H9 (cell line): ENCODE results near the gene TBC1D19. TPM values are rescaled to one million over a fixed set of nuclear protein-coding genes. Genes with fewer than 3 reads are reported as not detected.

Experiments used
- DNase-seq: peaks from one replicate; pipeline ENCODE4 v3.0.0-alpha.2; 2017
- H2AFZ ChIP-seq: one replicate; pipeline ENCODE4 v1.6.1; 2013; ENCODE audit warnings: mild to moderate bottlenecking, low read length, control low read depth, moderate library complexity
- H2AK5ac ChIP-seq: 2 replicates; pipeline ENCODE4 v1.6.1; 2013; ENCODE audit warnings: low read length, control low read depth, mixed read lengths; ENCODE audit not compliant: insufficient read length
- H2BK120ac ChIP-seq: one replicate; pipeline ENCODE4 v1.6.1; 2013; ENCODE audit warnings: low read depth, mild to moderate bottlenecking, low read length, control low read depth, inconsistent platforms; ENCODE audit not compliant: poor library complexity, severe bottlenecking
- H2BK12ac ChIP-seq: 2 replicates; pipeline ENCODE4 v1.6.1; 2013; ENCODE audit warnings: low read length, control low read depth, mixed read lengths, low read depth; ENCODE audit not compliant: insufficient read length
- H2BK15ac ChIP-seq: 2 replicates; pipeline ENCODE4 v1.6.1; 2013; ENCODE audit warnings: low read depth, low read length, control low read depth
- H2BK20ac ChIP-seq: one replicate; pipeline ENCODE4 v1.6.1; 2013; ENCODE audit warnings: low read depth, mild to moderate bottlenecking, low read length, control low read depth, inconsistent platforms; ENCODE audit not compliant: poor library complexity, severe bottlenecking
- H2BK5ac ChIP-seq: 2 replicates; pipeline ENCODE4 v1.6.1; 2013; ENCODE audit warnings: low read length, control low read depth, mixed read lengths; ENCODE audit not compliant: insufficient read length
- H3K14ac ChIP-seq: 2 replicates; pipeline ENCODE4 v1.6.1; 2013; ENCODE audit warnings: low read length, control low read depth; ENCODE audit not compliant: insufficient read depth
- H3K18ac ChIP-seq: 2 replicates; pipeline ENCODE4 v1.6.1; 2013; ENCODE audit warnings: low read depth, mild to moderate bottlenecking, mixed read lengths, low read length, control low read depth; ENCODE audit not compliant: insufficient read length
- H3K23ac ChIP-seq: 2 replicates; pipeline ENCODE4 v1.6.1; 2013; ENCODE audit warnings: low read length, control low read depth, mixed read lengths, low read depth; ENCODE audit not compliant: insufficient read length
- H3K23me2 ChIP-seq: 2 replicates; pipeline ENCODE4 v1.6.1; 2013; ENCODE audit warnings: low read depth, mild to moderate bottlenecking, mixed read lengths, low read length, control low read depth; ENCODE audit not compliant: insufficient read length, poor library complexity, severe bottlenecking
- H3K27ac ChIP-seq: 2 replicates; pipeline ENCODE4 v1.5.1; 2013; ENCODE audit warnings: low read length, control low read depth, mixed read lengths, low read depth; ENCODE audit not compliant: insufficient read length
- H3K27me3 ChIP-seq: 2 replicates; pipeline ENCODE4 v1.6.1; 2013; ENCODE audit warnings: low read length, control low read depth, inconsistent platforms; ENCODE audit not compliant: insufficient read depth
- H3K4ac ChIP-seq: 2 replicates; pipeline ENCODE4 v1.6.1; 2013; ENCODE audit warnings: low read depth, mild to moderate bottlenecking, control low read depth, inconsistent platforms, low read length, moderate library complexity
- H3K4me1 ChIP-seq: 2 replicates; pipeline ENCODE4 v1.6.1; 2013; ENCODE audit warnings: low read length, control low read depth, inconsistent platforms; ENCODE audit not compliant: insufficient read depth
- H3K4me2 ChIP-seq: 2 replicates; pipeline ENCODE4 v1.6.1; 2013; ENCODE audit warnings: low read length, control low read depth, mixed read lengths; ENCODE audit not compliant: insufficient read length, insufficient read depth
- H3K56ac ChIP-seq: 2 replicates; pipeline ENCODE4 v1.6.1; 2013; ENCODE audit warnings: low read depth, mild to moderate bottlenecking, mixed read lengths, low read length, control low read depth; ENCODE audit not compliant: insufficient read length
- H3K79me1 ChIP-seq: 2 replicates; pipeline ENCODE4 v1.6.1; 2013; ENCODE audit warnings: low read depth, mild to moderate bottlenecking, moderate library complexity, low read length, control low read depth, inconsistent platforms; ENCODE audit not compliant: insufficient read depth, poor library complexity, severe bottlenecking
- H3K79me2 ChIP-seq: 2 replicates; pipeline ENCODE4 v1.6.1; 2013; ENCODE audit warnings: low read length, control low read depth, inconsistent platforms; ENCODE audit not compliant: insufficient read depth
- H3K9ac ChIP-seq: 2 replicates; pipeline ENCODE4 v1.6.1; 2013; ENCODE audit warnings: low read length, control low read depth, mixed read lengths; ENCODE audit not compliant: insufficient read length; ENCODE audit errors: extremely low read depth
- H3K9me3 ChIP-seq: one replicate; pipeline ENCODE4 v1.6.1; 2013; ENCODE audit warnings: low read depth, low read length, inconsistent platforms; ENCODE audit not compliant: control insufficient read depth
- H3T11ph ChIP-seq: one replicate; pipeline ENCODE4 v1.6.1; 2013; ENCODE audit warnings: mild to moderate bottlenecking, low read length, control low read depth, inconsistent platforms
- H4K20me1 ChIP-seq: one replicate; pipeline ENCODE4 v1.6.1; 2013; ENCODE audit not compliant: control insufficient read depth, insufficient read length, insufficient read depth
- H4K5ac ChIP-seq: 2 replicates; pipeline ENCODE4 v1.6.1; 2013; ENCODE audit warnings: low read depth, mild to moderate bottlenecking, mixed read lengths, low read length, control low read depth; ENCODE audit not compliant: insufficient read length
- H4K8ac ChIP-seq: replicated peaks from 2 replicates; pipeline ENCODE4 v1.6.1; 2013; ENCODE audit warnings: low read length, control low read depth, mixed read lengths, low read depth; ENCODE audit not compliant: insufficient read length
- H4K91ac ChIP-seq: 2 replicates; pipeline ENCODE4 v1.6.1; 2013; ENCODE audit warnings: low read depth, mild to moderate bottlenecking, moderate library complexity, mixed read lengths, low read length, control low read depth; ENCODE audit not compliant: insufficient read length
- H3K27ac Mint-ChIP-seq, 3 experiments: 2 replicates in 2 of 3; 3 replicates in 1 of 3; pipeline ENCODE4 v1.8.0; 2020 to 2021; ENCODE audit warnings: mixed read lengths in 3 of 3, mild to moderate bottlenecking in 1 of 3, moderate library complexity in 1 of 3
- H3K27me3 Mint-ChIP-seq: 2 replicates; pipeline ENCODE4 v1.8.0; 2021; ENCODE audit warnings: low read depth, mild to moderate bottlenecking, moderate library complexity, mixed read lengths
- H3K36me3 Mint-ChIP-seq, 3 experiments: 2 replicates in 2 of 3; 3 replicates in 1 of 3; pipeline ENCODE4 v1.8.0; 2020 to 2021; ENCODE audit warnings: low read depth in 3 of 3, mixed read lengths in 3 of 3; ENCODE audit not compliant: insufficient read depth in 1 of 3
- H3K4me1 Mint-ChIP-seq, 2 experiments: 2 replicates each; pipeline ENCODE4 v1.8.0; 2020; ENCODE audit warnings: mixed read lengths in 2 of 2
- H3K4me3 Mint-ChIP-seq, 2 experiments: 2 replicates in 1 of 2; 3 replicates in 1 of 2; pipeline ENCODE4 v1.8.0; 2020 to 2021; ENCODE audit warnings: mild to moderate bottlenecking in 2 of 2, mixed read lengths in 2 of 2, moderate library complexity in 1 of 2
- H3K9me3 Mint-ChIP-seq, 2 experiments: 2 replicates in 1 of 2; 3 replicates in 1 of 2; pipeline ENCODE4 v1.8.0; 2020; ENCODE audit warnings: mild to moderate bottlenecking in 2 of 2, mixed read lengths in 2 of 2, moderate library complexity in 1 of 2
- total RNA-seq: library from RNA; stranded (reverse); gene quantifications from 2 replicates; pipeline ENCODE4 v1.2.1, GENCODE V29; 2021
- TF ChIP-seq, protein P1 (sequence below): fragments of 200-600 bp; sonication (generic); conservative IDR thresholded peaks from 3 replicates; pipeline ENCODE4 v1.8.0; 2021; ENCODE audit warnings: antibody characterized with exemption, mild to moderate bottlenecking

TBC1D19 gene
- total RNA-seq, 1 experiment from 2014 or later, result 3.2 TPM

DNA sequence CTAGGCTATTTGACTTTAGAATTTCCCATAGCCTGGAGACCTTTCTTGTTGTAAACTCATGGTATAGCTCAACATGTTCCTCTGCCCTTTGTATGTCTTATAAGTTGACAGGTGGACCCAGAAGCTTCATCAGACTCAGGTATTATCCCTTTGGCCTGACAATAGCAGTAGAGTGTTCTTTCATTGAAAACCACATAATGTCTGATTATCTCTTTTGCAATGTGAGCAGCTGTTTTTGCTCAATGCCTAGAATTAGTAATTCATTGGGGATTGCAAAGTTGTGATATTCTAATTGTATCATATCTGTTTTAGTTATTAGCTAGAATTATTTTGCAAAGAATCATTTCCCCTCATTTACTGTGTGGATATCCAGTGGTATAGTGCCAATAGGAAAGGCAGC lies 27.5 kb downstream of the TBC1D19 start:
- Histone ChIP-seq H3K79me1 (no peaks in the 10 kb centered on the region), H3K23me2 (no peaks in the 10 kb centered on the region), H2BK120ac (no peak overlapping the region), H3K27ac (no peak overlapping the region), H4K20me1 (no peaks in the 10 kb centered on the region), H2BK15ac (no peak overlapping the region), H4K91ac (no peak overlapping the region), H2AFZ (no peak overlapping the region), H3K14ac (no peak overlapping the region), H3K18ac (no peak overlapping the region), H4K8ac (no peak overlapping the region), H3K4me1 (no peaks in the 10 kb centered on the region), H2BK12ac (no peak overlapping the region), H3K4ac (no peak overlapping the region), H3K9ac (no peak overlapping the region), H3K27me3 (no peaks in the 10 kb centered on the region), H4K5ac (no peak overlapping the region), H2AK5ac (no peak overlapping the region), H3K23ac (no peak overlapping the region), H2BK20ac (no peak overlapping the region), H3K4me2 (no peak overlapping the region), H2BK5ac (no peak overlapping the region), H3K79me2 (no peaks in the 10 kb centered on the region), H3T11ph (no peak overlapping the region), H3K9me3 (no peaks in the 10 kb centered on the region), H3K56ac (no peak overlapping the region)
- H3K27me3 Mint-ChIP-seq, result no peaks in the 10 kb centered on the region
- TF ChIP-seq, protein P1, sequence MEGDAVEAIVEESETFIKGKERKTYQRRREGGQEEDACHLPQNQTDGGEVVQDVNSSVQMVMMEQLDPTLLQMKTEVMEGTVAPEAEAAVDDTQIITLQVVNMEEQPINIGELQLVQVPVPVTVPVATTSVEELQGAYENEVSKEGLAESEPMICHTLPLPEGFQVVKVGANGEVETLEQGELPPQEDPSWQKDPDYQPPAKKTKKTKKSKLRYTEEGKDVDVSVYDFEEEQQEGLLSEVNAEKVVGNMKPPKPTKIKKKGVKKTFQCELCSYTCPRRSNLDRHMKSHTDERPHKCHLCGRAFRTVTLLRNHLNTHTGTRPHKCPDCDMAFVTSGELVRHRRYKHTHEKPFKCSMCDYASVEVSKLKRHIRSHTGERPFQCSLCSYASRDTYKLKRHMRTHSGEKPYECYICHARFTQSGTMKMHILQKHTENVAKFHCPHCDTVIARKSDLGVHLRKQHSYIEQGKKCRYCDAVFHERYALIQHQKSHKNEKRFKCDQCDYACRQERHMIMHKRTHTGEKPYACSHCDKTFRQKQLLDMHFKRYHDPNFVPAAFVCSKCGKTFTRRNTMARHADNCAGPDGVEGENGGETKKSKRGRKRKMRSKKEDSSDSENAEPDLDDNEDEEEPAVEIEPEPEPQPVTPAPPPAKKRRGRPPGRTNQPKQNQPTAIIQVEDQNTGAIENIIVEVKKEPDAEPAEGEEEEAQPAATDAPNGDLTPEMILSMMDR, result no peak
- no peak for DNase-seq
- no peak overlapping the region for H3K4me3 Mint-ChIP-seq
- peaks cover 9 to 16% of the 10 kb centered on the region in 2 experiments for H3K4me1 Mint-ChIP-seq
- no peak overlapping the region for H3K27ac Mint-ChIP-seq
- no peaks in the 10 kb centered on the region for H3K36me3 Mint-ChIP-seq
- H3K9me3 Mint-ChIP-seq, result no peaks in the 10 kb centered on the region
